HG02884 (cell line): ENCODE data around the gene IGSF21.

Source experiments
- ATAC-seq: cut with Tn5 transposase; IDR thresholded peaks from one replicate; pipeline ENCODE4 v1.9.1; 2021; ENCODE audit warnings: mild to moderate bottlenecking, moderate library complexity; ENCODE audit not compliant: unreplicated experiment

IGSF21 gene

DNA sequence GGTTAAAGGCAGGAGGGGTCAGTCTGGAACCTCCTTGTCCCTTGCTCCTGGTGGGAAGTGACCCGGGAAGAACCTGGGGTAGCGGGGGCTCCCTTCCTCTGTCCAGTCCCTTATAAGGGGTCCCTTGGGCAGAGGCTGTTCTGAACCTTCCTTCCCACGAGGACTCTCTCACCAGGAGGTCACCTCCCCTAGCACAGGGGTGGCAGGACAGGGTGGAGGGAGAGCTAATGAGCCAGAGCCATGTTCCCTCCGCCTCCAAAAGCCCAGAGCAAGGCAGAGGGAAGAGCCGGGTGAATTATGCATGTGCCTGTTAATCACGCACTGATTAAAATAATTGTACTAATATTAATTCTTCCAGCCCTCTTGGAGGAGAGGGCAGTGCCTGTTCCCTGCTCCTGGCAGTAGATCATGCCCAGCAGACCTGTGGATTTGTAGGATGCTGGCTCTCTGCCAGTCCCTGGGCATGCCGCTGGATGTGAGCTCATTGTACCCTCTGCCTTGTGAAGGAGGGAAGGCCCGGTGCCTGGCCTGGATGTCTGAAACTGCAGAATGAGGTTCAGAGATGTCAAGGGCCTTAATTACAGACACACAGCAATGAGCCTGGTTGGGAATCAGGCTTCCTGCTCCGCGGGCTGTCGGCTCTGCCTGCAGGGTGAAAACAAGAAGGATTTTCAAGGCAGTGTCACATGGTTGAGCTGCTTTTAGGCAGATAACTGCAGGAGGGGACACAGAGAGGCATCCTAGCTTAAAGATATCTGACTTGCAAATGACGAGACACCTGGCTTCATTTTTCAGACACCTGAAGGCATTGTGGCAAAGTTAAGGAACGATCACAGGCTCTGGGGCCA lies 68.2 kb downstream of the IGSF21 start:
- ATAC-seq: no peak

DNA sequence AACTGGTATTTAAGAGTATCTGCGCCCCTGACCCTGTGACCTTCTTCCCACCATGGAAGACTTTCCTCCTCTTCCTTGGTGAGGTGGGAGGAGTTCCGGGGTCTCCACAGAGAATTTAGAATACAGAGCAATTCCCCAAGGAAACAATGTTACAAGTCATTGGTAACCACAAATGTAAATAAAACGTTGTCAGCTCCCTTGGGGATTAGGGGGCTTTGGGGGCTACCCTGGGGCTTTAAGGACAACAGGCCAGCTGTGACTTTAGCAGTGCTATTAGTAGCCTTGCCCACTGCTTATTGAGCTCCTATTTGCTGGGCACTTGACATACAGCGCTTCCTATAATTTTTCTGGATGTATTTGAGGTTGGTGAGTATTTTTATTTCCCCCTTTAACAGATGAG lies 69.0 kb downstream of the IGSF21 start:
- ATAC-seq: no peak

GRCh38 chr1:18178111-18178510 lies 70.5 kb downstream of the IGSF21 start:
- no peak for ATAC-seq

DNA sequence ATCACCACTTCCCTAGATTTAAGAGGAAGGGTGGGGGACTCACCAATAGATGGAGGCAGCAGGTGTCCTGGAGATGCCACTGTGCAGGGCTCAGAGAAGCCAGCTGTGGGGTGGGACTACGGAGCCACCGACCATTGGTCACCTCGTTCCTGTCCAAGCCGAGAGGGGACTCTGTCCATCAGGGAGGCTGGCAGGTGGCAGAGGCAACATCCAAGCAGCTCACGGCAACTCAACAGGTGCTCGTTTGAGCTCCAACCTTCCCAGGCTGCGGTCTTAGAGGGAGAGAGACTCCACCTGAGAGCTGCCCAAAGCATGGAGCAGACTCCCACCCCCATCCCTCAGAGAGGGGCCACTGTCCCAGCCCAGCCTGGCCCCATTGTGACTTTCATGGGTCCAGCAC lies 71.4 kb downstream of the IGSF21 start:
- no peak for ATAC-seq

- ATAC-seq: no peak
These were observed 75.0 kb downstream of the IGSF21 start for GRCh38 chr1:18182398-18183160.

DNA sequence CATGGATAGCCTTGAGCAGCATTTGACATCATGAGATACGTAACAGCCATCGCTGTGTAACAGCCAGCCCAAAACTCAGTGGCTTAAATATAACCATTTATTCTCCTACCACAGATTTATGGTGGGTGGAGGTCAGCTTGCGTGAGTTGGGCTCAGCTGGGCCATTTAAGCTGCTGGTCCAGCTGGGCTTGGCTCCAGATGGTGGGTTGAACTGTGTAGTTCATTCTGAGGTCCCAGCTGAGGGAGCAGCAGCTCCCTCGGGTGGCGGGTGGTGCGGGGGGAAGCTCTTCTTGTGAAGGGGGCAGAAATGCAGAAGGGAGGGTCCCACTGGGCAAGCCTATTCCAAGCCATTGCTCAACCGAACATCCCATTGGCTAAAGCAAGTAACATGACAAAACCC lies 75.9 kb downstream of the IGSF21 start:
- ATAC-seq: no peak

DNA sequence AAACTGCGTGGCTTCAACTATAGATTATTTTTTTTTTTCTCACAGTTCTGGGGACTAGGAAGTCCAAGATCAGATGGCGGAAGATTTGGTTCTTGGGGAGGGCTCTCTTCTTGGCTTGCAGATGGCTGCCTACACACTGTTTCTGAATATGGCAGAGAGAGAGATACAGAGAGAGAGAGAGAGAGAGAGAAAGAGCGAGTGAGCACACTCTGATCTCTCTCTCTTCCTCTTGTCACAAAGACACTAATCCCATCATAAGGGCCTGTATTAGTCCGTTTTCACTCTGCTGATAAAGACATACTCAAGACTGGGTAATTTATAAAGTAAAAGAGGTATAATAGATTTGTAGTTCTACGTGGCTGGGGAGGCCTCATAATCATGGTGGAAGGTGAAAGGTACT lies 79.5 kb downstream of the IGSF21 start:
- no peak for ATAC-seq

DNA sequence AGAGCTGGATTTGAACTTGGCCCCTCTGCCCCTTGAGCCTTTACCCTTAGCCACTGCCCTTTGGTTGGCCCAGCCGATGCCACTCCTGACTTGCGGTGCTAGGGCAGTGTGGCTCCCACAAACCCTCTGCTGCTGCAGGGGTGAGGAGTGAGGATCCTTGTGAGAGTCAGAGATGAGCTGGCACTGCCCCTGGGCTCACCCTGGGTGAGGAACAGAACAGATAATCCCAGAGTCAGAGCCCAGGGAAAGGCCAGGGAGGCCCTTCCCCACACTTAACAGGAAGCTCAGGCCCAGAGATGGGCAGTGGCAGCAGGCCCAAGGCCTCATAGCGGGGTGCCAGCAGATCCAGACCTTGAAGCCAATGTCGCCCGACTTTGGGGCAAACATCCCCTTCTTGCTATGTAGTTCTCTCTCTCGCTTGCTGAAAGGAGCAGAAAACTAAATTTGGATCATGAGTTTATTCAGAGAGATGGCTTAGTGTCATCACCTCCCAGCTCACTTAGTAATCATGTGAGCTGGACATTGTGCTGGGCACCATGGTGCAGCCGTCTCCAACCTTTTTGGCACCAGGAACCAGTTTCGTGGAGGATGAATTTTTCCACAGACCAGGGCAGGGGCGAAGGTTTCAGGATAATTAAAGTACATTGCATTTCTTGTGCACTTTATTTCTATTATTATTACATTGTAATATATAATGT lies 81.4 kb downstream of the IGSF21 start:
- no peak for ATAC-seq

- ATAC-seq: no peak
These were observed 83.0 kb downstream of the IGSF21 start for GRCh38 chr1:18190598-18190997.

GRCh38 chr1:18191037-18191436 lies 83.4 kb downstream of the IGSF21 start:
- ATAC-seq: no peak

DNA sequence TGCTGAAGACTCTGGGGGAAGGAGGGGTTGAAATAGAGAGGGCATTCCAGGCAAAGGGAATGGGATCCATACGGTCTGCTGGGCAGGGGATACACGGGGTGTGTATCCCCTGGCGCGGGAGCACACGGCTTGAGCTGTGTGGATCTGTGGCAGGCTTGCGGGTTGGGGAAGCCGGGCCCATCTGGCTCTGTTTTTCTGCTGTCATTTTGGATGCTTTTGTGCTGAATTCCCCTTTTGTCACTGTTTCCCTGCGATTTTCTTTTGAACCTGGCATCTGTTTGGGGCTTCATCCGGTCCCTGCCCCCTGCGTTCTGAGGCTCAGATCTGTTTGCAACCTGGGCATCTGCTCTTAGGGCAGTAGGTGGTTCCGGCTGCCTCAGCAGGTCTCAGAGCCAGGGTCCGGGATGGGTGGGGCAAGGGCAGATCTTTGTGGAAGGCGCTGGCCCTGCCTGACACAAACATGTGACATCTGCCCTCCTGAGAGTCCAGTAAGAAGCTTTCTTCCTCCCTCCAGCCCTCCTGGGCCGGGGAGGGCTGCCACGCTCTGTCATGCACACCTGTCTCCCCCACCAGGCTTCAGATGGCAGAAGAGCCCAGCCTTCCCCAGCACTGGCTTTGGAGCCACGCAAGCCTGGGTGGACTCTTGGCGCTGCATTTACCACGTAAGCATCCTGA lies 84.0 kb downstream of the IGSF21 start:
- ATAC-seq: no peak

- ATAC-seq: no peak
These were observed 84.6 kb downstream of the IGSF21 start for GRCh38 chr1:18192182-18192581.

GRCh38 chr1:18192974-18193373 lies 85.4 kb downstream of the IGSF21 start:
- no peak for ATAC-seq

DNA sequence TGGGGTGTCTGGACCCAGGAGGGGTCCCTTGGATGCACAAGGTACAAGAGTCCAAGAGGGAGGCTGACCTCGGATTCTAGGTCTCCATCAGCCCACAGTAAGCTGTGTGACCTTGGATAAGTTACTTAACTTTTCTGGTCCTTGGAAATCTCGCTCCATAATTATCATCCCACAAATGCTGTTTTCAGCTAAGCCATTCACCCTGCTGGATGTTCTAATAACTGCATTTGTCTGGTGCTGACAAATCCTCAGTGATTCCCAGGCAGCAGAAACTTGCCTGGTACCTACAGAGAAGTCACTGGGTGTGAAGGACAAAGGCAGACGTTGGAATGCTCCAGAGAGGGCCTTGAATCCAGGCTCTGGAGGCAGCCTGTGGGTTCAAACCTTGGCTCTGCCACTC lies 89.7 kb downstream of the IGSF21 start:
- no peak for ATAC-seq

DNA sequence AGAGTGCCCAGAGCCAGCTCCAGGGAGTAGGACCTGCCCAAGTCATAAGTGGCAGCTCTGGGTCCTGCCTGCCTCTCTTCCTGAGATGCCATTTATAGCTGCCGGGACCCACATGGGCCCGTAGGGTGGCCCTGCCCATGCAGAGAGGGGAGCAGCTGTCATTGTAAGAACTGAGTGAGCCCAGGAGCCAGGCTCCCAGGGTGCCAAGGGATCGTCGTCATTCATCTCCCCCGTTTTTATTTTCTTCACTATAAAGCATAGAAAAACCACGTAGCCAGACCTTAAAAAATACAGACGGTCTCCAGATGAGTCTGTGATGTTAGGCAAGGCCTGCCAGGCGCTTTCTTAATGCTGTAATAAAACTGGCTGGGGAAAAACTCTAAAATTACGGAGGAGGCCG lies 90.7 kb downstream of the IGSF21 start:
- ATAC-seq: no peak

GRCh38 chr1:18199462-18199861 lies 91.9 kb downstream of the IGSF21 start:
- no peak for ATAC-seq

- ATAC-seq: no peak
These were observed 92.6 kb downstream of the IGSF21 start for GRCh38 chr1:18200136-18200717.

- ATAC-seq: no peak
These were observed 93.3 kb downstream of the IGSF21 start for GRCh38 chr1:18200918-18201317.

- no peak for ATAC-seq
These were observed 94.6 kb downstream of the IGSF21 start for GRCh38 chr1:18201997-18202719.

DNA sequence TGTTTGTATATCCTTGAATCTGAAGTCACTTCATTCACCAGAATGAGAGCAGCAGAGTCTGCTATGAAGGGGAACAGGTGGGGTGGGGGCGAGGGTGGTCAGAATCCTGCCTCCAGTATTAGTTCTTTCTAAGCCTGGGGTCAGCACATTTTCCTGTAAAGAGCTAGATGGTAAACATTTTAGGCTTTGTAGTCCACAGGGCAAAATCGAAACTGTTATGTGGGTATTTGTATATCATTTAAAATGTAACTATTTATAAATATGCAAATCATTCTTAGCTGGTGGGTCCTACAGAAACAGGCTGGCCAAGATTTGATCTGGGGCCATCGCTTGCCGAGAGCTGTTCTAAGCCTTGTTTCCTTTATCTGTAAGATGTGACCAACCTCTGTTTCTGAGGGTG lies 96.0 kb downstream of the IGSF21 start:
- no peak for ATAC-seq
